ENCODE measurements around the gene UGGT2.
"Not testable (repeated sequence)": the region's sequence is repeated elsewhere in the genome, so short reads cannot be mapped to it uniquely, and the experiment has no call there.

UGGT2 gene

DNA sequence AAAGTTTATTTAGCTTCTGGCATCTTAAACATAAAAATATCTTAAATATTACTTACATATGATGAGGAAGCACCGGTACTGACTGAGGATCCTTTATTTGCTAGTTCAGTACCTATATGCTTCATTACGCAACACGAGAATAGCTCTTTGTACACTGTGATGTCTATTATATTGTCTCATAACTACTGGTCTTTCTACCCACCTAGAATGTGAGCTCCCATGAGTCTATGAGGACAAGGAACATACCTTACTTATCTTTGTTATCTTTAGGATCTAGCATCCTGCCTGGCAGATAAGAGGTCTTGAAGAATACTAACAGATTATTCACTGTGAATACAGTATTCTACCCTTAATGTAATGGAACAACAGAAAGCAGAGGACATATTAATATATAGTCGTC lies 251.4 kb downstream of the UGGT2 start:
- DNase-seq: no peak
- TF ChIP-seq GATA1 (IDR thresholded peaks at IDR 0.05; ENCODE audit: low read depth, low read length): no peak

DNA sequence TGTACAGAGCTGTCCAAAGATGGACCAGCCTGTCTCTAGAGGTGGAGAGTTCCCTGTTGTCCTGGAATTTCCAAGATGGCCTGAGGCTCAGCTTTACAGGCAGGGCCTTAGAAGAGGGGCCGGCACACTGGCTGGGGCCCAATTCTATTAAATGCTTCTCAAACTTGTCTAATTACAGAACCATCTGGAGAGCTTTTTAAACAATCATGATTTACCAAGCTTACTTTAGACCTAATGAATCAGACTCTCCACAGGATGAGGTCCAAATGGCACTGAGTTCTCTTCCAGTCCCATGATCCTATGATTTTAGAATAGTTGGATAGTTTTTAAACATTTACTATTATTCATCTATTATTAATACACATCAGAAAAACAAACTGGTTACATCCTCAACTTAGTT lies 252.8 kb downstream of the UGGT2 start:
- TF ChIP-seq GATA1 (IDR thresholded peaks at IDR 0.05; ENCODE audit: low read depth, low read length): no peak
- TF ChIP-seq POLR2A (IDR thresholded peaks at IDR 0.05; ENCODE audit: low read length): no peak
- DNase-seq: no peak

DNA sequence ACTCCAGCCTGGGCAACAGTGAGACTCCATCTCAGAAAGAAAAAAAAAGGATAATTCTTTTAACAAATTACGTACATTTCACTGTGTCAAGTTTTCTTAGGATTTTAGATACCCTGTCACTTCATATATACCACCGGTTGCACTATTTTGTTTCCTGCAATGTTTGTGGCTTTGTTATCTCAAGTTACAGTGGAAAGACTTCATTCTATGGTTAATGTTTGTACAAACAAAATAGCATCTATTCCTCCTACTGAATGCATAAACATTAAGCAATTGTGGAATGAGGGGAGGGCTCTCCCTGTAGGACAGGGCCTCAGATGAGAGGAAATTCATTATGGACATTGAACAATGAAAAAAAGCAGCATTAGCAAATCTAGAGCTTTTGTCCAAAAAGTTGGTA lies 256.2 kb downstream of the UGGT2 start:
- no peak for DNase-seq
- no peak for TF ChIP-seq GATA1 (IDR thresholded peaks at IDR 0.05; ENCODE audit: low read depth, low read length)
- no peak for TF ChIP-seq POLR2A (IDR thresholded peaks at IDR 0.05; ENCODE audit: low read length)

DNA sequence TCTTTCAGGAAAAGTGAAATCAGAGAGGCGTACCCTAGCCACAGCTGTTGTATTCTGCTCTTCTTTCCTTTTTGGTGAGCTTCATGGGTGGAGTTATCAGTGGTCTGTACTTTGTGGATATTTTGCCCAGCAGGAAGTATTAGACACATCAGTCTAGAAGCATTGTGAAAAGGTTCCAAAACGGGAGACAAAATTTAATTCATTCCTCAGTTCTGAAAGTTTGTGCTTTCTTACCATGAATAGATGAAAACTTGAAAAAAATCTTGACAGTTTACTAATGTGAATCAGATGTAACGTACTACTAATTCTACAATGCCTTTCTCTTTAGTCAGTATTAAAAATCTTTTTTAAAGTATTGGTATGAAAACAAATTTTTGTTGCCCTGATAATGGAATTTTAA lies 259.4 kb downstream of the UGGT2 start:
- TF ChIP-seq GATA1 (IDR thresholded peaks at IDR 0.05; ENCODE audit: low read depth, low read length) (no peak), POLR2A (IDR thresholded peaks at IDR 0.05; ENCODE audit: low read length) (no peak)
- no peak for DNase-seq

DNA sequence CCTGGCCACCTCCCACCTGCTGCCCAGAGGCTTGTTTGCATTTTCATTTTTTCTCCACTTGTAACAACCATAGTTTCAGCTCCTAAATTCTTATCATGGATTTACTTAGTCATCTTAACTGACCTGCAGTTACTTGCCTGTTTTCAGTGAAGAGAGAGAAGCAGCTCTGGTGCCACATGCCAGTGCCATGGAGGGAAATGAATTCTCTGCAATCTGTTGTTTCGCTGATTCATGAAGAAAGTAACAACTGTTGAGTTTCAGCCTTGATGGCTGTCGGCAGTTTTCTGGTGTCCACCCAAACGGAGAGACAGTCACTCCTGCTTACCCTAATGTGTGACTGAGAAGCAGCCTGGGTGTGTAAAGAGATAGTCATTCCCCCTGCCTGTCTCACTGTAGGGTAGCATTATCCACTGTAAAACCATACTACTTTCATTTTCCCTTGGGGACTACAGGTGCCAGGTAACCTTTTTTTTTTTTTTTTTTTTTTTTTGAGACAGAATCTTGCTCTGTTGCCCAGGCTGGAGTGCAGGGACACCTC lies 260.1 kb downstream of the UGGT2 start:
- no peak for DNase-seq
- TF ChIP-seq GATA1 (IDR thresholded peaks at IDR 0.05; ENCODE audit: low read depth, low read length) (no peak), POLR2A (IDR thresholded peaks at IDR 0.05; ENCODE audit: low read length) (no peak)

DNA sequence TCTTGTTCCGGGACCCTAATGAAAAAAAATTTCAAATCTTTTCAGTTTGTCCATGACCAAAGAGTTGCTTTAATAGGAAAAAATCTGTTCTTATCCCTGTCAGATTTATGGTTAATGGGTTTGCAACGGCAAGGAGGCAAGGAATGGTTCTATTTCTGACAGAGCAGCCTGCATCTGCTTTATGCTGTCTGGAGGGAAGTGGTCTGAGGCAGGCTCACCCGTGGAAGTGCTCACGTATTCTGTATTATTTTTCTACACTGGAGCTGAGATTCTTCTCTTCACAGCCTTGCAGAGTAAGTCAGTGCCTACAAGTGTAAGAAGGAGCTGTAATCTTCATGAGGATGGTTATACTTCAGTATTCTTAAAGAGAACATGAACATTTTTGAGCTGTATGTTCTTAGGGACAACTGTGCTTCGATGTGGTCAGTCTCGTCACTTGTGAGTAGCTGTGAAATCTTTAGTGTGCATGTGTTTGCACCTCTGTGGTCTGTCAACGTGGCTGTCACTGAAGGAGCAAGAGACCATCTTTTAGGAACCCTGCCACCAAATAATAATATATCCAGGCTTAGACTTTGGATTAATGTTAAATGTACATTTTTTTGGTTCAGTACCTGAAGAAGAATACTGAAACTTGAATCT lies 262.0 kb downstream of the UGGT2 start:
- TF ChIP-seq POLR2A (IDR thresholded peaks at IDR 0.05; ENCODE audit: low read length) (no peak), GATA1 (IDR thresholded peaks at IDR 0.05; ENCODE audit: low read depth, low read length) (no peak)
- no peak for DNase-seq

DNA sequence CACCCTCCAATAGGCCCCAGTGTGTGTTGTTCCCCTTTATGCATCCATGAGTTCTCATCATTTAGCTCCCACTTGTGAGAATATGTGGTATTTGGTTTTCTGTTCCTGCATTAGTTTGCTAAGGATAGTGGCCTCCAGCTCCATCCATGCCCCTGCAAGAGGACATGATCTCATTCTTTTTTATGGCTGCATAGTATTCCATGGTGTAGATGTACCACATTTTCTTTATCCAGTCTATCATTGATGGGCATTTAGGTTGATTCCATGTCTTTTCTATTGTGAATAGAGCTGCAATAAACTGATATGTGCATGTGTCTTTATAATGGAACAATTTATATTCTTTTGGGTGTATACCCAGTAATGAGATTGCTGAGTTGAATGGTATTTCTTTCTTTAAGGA lies 263.9 kb downstream of the UGGT2 start:
- DNase-seq: not testable (repeated sequence)

DNA sequence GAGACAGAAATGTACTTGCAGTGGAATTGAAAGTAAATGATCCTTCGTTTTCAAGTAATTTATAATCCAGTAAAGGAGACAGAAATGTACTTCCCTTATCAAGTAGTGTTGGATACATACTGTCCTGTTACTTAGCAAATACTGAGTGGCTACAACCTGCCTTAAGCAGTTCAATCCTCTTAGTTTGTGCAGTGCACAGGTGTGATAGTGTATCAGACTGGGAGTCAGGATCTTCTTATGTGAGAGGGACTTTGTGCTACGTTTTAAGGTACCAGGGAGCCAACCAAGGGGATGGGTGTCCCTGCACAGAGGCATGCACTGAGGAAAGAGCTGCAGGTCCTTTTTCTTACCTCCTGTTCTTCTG lies 265.1 kb downstream of the UGGT2 start:
- TF ChIP-seq POLR2A (IDR thresholded peaks at IDR 0.05; ENCODE audit: low read length) (no peak), GATA1 (IDR thresholded peaks at IDR 0.05; ENCODE audit: low read depth, low read length) (no peak)
- DNase-seq: no peak

DNA sequence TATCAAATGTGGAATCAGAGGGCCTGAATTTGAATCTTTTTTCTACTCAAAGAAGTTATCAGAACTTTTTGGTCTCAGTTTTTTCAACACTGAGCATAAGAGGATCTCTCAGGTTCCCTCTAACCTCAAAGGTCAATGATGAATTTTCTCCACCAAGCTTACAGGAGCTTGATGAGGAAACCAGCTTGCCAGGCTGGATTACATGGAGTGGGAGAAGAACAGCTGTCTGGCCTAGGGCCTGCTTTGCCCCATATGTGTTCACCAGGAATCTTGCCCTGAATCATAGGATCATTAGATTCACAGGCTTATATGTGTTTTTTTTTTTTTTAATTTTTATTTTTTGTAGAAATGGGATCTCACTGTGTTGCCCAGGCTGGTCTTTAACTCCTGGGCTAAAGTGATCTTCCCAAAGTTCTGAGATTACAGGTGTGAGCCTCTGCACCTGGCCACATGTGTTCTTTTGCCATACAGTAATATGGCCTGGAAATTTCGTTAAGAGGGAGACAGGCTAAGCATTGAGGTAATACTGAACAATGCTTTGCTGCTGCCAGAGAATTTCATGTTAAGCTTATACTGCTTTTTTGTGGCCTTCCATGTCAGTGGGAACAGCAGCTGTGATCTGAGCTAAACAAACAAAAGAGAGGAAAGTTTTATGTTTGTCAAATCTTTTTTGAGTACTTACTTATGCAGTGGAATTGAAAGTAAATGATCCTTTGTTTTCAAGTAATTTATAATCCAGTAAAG lies 265.7 kb downstream of the UGGT2 start:
- TF ChIP-seq GATA1 (IDR thresholded peaks at IDR 0.05; ENCODE audit: low read depth, low read length): no peak
- DNase-seq: no peak

DNA sequence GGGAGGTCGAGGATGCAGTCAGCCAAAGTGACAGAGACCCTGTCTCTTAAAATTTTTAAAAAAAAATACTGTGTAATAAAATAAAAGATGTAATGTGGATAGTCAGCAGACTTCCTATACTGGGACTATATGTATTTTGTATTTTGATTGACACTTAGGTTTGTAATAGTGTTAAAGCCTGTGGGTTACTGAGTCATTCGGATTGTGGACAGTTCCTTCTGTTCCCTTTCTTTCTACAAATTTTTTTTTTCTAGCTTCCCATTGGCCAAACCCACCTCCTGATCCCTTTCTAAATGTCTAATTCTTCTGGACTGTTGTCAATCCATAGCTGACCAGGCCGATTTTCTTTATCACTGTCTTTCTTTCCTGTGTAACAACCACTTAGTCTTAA lies 268.3 kb downstream of the UGGT2 start:
- no peak for DNase-seq
- TF ChIP-seq POLR2A (IDR thresholded peaks at IDR 0.05; ENCODE audit: low read length) (no peak), GATA1 (IDR thresholded peaks at IDR 0.05; ENCODE audit: low read depth, low read length) (no peak)

DNA sequence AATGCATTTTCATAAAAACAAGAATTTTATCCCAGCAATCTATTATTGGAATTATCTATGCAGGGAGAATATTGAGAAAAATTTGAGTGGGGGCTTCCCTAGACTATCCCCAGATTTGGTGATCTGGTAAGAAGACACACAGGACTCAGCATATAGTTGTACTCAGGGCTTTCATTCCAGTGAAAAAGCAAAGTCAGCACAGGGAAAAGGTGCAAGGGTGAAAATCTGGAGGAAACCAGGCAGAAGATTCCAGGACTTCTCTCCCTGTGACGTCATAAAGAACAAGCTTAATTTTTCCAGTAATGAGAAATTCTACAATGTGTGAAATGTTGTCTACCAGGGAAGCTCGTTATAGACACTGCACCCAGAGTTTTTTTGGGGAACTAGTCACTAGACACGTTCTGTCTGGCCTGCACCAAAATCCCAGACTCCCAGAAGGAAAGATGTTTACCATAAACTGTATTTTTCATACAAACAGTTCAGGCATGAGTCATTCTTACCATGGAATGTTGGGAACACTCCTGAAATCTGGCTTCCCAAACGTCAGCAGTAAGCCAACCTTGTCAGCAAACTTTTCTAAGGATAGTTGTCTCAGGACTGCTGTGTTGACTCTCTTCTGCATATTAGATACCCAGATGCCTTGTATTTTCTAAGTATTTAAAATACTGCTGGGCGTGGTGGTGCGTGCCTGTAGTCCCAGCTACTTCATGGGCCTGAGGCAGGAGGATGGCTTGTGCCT lies 268.9 kb downstream of the UGGT2 start:
- no peak for DNase-seq
- TF ChIP-seq POLR2A (IDR thresholded peaks at IDR 0.05; ENCODE audit: low read length) (no peak), GATA1 (IDR thresholded peaks at IDR 0.05; ENCODE audit: low read depth, low read length) (no peak)

DNA sequence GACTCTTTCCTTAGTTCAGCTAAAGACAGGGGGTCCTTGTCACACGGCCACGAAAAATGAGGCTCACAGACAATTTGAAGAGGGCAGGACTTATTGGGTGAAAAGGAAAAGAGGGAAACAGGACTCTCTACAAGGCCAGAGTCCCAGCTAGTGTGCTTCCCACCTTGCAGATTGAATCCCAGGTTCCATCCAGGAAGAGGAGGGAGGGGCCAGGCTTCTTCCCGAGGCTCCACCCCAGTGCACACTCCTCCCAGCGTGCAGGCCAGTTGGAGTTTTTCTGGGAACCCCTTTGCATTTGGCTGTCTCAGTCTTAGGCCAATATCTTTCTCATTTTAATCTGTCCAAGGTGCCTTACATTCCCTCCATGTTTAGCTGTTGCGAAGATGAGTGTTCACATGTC lies 269.5 kb downstream of the UGGT2 start:
- no peak for DNase-seq
- TF ChIP-seq GATA1 (IDR thresholded peaks at IDR 0.05; ENCODE audit: low read depth, low read length) (no peak), POLR2A (IDR thresholded peaks at IDR 0.05; ENCODE audit: low read length) (no peak)

DNA sequence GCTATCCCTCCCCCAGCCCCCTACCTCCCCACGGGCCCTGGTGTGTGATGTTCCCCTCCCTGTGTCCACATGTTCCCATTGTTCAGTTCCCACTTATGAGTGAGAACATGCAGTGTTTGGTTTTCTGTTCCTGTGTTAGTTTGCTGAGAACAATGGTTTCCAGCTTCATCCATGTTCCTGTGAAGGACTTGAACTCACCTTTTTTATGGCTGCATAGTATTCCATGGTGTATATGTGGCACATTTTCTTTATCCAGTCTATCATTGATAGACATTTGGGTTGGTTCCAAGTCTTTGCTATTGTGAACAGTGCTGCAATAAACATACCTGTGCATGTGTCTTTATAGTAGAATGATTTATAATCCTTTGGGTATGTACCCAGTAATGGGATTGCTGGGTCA lies 271.3 kb downstream of the UGGT2 start:
- not testable (repeated sequence) for DNase-seq

DNA sequence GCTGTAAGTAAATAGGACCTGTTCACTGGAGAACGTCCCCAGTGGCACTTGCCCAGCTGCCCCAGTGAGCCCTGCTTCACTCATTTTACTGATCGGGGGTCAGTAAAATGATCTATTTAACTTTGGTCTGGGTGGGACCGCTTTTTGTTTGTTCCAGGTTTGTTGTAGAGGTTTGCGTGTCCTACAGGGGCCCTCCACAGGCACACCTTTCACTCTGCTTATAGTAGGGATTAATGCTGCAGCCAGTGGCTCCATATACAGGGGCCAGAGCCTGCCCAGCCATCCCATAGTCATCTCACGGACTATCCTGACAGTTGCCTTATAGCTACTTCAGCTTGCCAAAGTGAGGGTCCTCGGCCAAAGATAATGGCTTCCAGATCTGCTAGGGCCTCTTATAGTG lies 272.2 kb downstream of the UGGT2 start:
- TF ChIP-seq POLR2A (IDR thresholded peaks at IDR 0.05; ENCODE audit: low read length): no peak
- TF ChIP-seq GATA1 (IDR thresholded peaks at IDR 0.05; ENCODE audit: low read depth, low read length): no peak
- DNase-seq: no peak

DNA sequence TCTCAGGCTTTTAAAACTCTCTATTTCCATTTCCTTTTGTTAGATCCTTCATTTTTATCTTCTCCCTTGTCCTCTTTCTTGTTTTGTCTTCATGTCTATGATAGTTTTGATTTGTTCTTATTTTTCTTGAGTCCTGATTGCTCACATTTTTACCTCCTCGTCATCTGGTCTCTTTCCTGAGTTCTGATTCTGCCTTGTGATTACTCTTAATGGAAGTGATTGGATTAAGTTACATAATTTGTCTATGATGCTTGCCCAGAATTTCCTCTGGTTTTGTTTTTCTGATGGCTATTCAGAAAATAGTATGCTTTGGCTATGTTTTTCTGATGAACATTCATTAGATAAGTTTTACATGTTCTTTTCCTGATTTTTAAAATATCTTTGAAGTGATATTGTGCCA lies 273.7 kb downstream of the UGGT2 start:
- TF ChIP-seq GATA1 (IDR thresholded peaks at IDR 0.05; ENCODE audit: low read depth, low read length) (no peak), POLR2A (IDR thresholded peaks at IDR 0.05; ENCODE audit: low read length) (no peak)
- no peak for DNase-seq

All from erythroblast (primary cell).